ENCODE data around the gene OLFM2.

The OLFM2 gene

GRCh38 chr19:9903336-9903735, 33.0 kb downstream of the OLFM2 start:
- DNase-seq: no peak

GRCh38 chr19:9901642-9902041, 34.7 kb downstream of the OLFM2 start:
- DNase-seq: no peak

GRCh38 chr19:9901020-9901419, 35.3 kb downstream of the OLFM2 start:
- DNase-seq: no peak

- no peak for DNase-seq
These were observed 44.5 kb downstream of the OLFM2 start for GRCh38 chr19:9891609-9892373.

GRCh38 chr19:9885077-9885552, 51.2 kb downstream of the OLFM2 start:
- DNase-seq: no peak

GRCh38 chr19:9883764-9884163, 52.6 kb downstream of the OLFM2 start:
- no peak for DNase-seq

GRCh38 chr19:9883231-9883758, 53.0 kb downstream of the OLFM2 start:
- DNase-seq: no peak

- no peak for DNase-seq
These were observed 54.6 kb downstream of the OLFM2 start for GRCh38 chr19:9881720-9882119.

- no peak for DNase-seq
These were observed 57.7 kb downstream of the OLFM2 start for GRCh38 chr19:9878511-9879196.

GRCh38 chr19:9877780-9878510, 58.4 kb downstream of the OLFM2 start:
- no peak for DNase-seq

GRCh38 chr19:9875796-9876195, 60.5 kb downstream of the OLFM2 start:
- no peak for DNase-seq

- DNase-seq: no peak
These were observed 61.2 kb downstream of the OLFM2 start for GRCh38 chr19:9875031-9875627.

- no peak for DNase-seq
These were observed 63.6 kb downstream of the OLFM2 start for GRCh38 chr19:9872618-9873242.

- DNase-seq: no peak
These were observed 64.5 kb downstream of the OLFM2 start for GRCh38 chr19:9871626-9872338.

GRCh38 chr19:9868983-9869617, 67.2 kb downstream of the OLFM2 start:
- DNase-seq: no peak

- DNase-seq: peak in 1 of 4 experiments; percentile 18
These were observed 70.4 kb downstream of the OLFM2 start for GRCh38 chr19:9865732-9866501.

- DNase-seq: no peak
These were observed 72.6 kb downstream of the OLFM2 start for GRCh38 chr19:9863759-9864158.

GRCh38 chr19:9862938-9863337, 73.4 kb downstream of the OLFM2 start:
- DNase-seq: no peak

- no peak for DNase-seq
These were observed 74.8 kb downstream of the OLFM2 start for GRCh38 chr19:9861503-9861902.

GRCh38 chr19:9860407-9860806, 75.9 kb downstream of the OLFM2 start:
- DNase-seq: no peak

Measured in activated naive CD4-positive, alpha-beta T cell (primary cell).